Measurements from ENCODE around the gene ZNF324.
"Not testable (repeated sequence)": the region's sequence is repeated elsewhere in the genome, so short reads cannot be mapped to it uniquely, and the experiment has no call there.

Gene ZNF324

GRCh38 chr19:58500242-58500641, 33.4 kb downstream of the ZNF324 start:
- no peak for DNase-seq (ENCODE audit: low read depth)

GRCh38 chr19:58507602-58508223, 40.8 kb downstream of the ZNF324 start:
- DNase-seq (ENCODE audit: low read depth): not testable (repeated sequence)

GRCh38 chr19:58509731-58510083, 42.8 kb downstream of the ZNF324 start:
- DNase-seq (ENCODE audit: low read depth): no peak

- DNase-seq (ENCODE audit: low read depth): no peak
These were observed 43.4 kb downstream of the ZNF324 start for GRCh38 chr19:58510084-58510862.

- no peak for DNase-seq (ENCODE audit: low read depth)
These were observed 44.7 kb downstream of the ZNF324 start, which contains the start of gene SLC27A5 for GRCh38 chr19:58511353-58512208. TSS of gene SLC27A5 (minus strand) at chr19:58511992. CDS start at chr19:58511955, 37 bp downstream.

- DNase-seq (ENCODE audit: low read depth): no peak
These were observed 46.4 kb downstream of the ZNF324 start for GRCh38 chr19:58513213-58513693.

- peak; percentile 92 for DNase-seq (ENCODE audit: low read depth)
These were observed 47.0 kb downstream of the ZNF324 start for GRCh38 chr19:58513694-58514563.

GRCh38 chr19:58514564-58515022, 47.7 kb downstream of the ZNF324 start:
- no peak for DNase-seq (ENCODE audit: low read depth)

GRCh38 chr19:58515259-58515658, 48.4 kb downstream of the ZNF324 start:
- no peak for DNase-seq (ENCODE audit: low read depth)

- no peak for DNase-seq (ENCODE audit: low read depth)
These were observed 49.5 kb downstream of the ZNF324 start for GRCh38 chr19:58516246-58516836.

- no peak for DNase-seq (ENCODE audit: low read depth)
These were observed 50.3 kb downstream of the ZNF324 start for GRCh38 chr19:58516964-58517833.

- DNase-seq (ENCODE audit: low read depth): no peak
These were observed 51.6 kb downstream of the ZNF324 start for GRCh38 chr19:58518256-58519086.

- peak; percentile 17 for DNase-seq (ENCODE audit: low read depth)
These were observed 52.1 kb downstream of the ZNF324 start for GRCh38 chr19:58519087-58519354.

GRCh38 chr19:58519355-58520256, 52.7 kb downstream of the ZNF324 start, which contains the start of gene ZBTB45:
TSS of gene ZBTB45 (minus strand) at chr19:58519810. CDS start at chr19:58517673, 2,137 bp downstream.
- DNase-seq (ENCODE audit: low read depth): peak; percentile 76

- DNase-seq (ENCODE audit: low read depth): no peak
These were observed 53.3 kb downstream of the ZNF324 start for GRCh38 chr19:58520257-58520599.

- DNase-seq (ENCODE audit: low read depth): no peak
These were observed 54.8 kb downstream of the ZNF324 start for GRCh38 chr19:58521651-58522050.

- no peak for DNase-seq (ENCODE audit: low read depth)
These were observed 55.8 kb downstream of the ZNF324 start for GRCh38 chr19:58522709-58523108.
